Stimulated activated CD4-positive, alpha-beta T cell treated with anti-CD3 and anti-CD28 coated beads, TNF-alpha, amount 100 ng/mL, for 1 hour (primary cell): ENCODE measurements around the gene NLGN1.

Source experiments
- DNase-seq, 3 donors: peaks; one replicate each; pipeline ENCODE4 v3.0.0-alpha.2; 2020; ENCODE audit warnings: low read depth in 3 of 3, low spot score in 1 of 3

The NLGN1 gene

DNA sequence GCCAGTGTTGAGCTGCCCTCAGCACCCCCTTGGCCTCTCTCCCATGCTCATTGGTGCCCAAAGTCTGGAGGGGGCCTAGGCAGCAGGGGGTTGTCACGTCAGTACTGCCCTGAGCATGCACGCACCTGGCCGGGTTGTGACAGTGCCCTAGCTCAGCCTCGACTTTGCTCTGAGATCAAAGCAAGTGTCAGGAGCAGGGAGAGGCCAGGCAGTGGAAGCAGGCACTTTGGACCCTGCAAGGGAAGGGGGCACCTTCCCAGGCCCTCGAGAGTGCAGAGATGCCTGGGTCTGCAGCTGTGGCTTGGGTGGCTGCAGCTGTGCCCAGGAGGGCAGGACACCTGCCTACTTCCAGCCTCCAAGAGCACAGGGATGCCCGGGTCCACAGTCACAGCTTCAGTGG is 561.3 kb downstream of the NLGN1 start:
- DNase-seq, result no peak

DNA sequence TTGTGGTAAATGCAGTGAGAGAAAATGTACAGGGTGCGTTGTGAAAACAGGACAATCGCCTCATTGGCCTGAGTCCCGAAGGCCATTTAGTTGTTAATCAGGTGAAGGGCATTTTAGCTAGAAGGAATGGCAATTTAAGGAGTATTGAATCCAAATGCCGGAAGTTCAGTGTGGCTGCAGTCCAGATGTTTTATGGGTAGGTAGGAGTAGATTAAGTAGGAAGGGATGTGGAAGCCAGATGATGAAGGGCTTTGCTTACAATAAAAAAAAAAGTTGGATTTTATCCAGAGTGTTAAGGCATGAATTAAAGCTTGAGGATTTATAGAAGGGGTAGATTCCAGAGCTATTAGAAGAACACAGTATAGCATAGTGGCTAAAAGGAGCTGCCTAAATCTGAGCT is 572.7 kb downstream of the NLGN1 start:
- no peak for DNase-seq

DNA sequence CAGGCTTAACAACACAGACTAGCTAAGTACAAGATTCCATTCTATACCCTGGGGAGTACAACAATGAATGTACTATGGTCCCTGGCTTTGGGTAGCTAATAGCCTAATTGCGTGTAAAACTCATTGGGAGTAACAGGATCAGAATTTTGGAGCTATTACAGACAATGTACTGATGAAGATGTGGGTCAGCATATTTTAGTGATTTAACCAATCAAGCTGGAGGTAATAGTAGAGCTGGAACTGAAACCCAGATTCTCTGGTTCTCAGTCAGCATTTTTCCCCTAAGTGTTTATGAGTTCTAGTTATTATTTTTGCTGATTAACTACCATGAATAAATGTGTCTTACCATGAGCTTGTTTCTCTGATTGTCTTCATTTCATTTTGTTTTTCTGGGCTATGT is 578.7 kb downstream of the NLGN1 start:
- no peak for DNase-seq

DNA sequence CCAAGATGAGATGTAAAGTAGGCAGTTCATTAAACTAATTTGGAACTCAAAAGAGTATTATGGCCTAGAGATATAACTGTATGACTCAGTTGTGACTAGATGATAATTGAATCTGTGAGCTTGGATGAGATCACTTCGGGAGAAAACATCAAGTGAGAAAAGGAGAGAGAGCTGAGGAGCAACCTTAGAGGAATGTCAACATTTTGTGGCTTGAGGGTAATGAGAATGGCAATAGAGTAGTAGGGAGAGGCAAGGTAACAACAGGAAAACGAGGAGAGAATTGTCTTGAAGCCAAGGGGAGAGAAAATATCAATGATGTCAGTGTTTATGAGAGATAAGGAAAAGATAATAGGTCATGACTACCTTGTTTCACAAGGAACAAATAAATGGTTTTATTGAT is 580.2 kb downstream of the NLGN1 start:
- DNase-seq, result no peak

DNA sequence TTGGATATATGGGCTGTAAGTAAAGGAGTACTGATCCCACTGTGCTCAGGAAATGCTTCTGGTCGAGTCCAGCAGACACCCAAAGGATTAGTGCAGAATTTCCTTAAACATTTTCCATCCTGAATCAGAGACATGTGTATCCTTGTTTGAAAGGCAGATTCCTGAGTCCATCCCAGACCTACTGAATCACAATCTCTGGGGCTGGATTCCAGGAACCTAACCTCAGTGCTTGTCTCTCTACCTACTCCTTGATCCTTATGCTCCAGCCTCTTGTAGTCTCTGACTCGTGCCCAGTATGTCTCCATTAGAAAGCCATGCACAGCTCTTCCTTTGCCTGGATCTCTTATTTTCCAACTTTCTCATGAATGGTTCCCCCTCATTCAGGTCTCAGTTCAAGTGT is 585.8 kb downstream of the NLGN1 start:
- DNase-seq, result no peak

DNA sequence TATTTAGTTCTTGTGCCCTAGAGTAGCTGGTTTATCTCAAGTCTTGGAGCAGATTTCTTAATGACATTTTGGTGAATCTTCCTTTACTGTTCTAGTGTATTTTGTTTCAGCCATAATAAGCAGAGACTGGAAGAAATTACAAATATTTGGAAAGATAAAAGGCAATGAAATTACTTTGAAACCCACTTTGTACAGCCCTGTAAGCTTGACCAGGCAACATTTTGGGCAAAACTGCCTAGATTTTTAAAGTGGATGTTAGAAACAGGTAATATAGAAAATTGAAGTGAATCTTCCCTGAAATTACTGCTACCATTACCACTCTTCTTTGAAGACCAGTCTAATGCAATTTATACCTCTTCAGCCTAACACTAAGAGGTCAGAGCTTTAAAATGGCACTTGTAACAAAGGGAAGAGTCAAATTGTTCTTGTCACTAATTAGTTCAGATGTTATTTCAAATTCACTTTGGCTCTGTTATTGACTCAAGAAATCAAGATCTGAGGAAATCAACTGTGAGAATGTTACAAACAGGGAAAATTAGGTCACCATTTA is 589.4 kb downstream of the NLGN1 start:
- DNase-seq, result no peak

DNA sequence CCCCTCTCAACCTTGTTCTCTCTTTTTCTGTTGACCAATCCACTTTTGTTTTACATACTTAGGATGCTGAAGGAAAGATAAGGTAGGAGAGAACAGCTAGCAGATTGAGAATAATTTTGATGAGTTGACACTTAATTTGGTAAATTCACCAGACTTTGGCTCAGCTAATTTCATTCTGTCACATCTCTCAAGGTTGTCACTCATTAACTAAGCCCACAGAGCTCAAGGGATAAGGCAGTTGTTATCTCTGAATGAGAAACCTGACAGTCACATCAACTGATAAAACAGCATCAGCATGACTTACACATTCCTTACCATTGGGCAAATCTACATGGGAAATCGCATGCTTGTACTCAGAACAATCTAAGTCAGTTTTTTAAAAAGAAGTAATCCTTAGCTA is 591.4 kb downstream of the NLGN1 start:
- no peak for DNase-seq

DNA sequence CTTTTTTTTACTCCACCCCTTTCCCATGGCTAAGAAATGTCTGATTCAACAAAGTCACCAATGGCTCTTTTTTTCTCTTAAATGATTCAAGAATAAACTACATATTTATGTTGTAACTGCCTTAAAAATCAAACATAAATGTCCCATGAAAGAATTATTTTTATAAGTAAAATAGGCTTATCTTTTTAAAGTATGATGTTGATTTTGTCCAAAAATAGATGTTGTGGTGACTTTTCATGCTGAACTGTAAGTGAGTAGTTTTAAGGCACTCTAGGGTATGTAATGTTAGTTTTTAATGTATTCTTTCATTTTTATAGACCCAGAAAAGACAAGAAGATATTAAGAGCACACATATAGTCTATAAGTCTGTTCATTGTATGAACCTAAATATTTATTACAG is 594.9 kb downstream of the NLGN1 start:
- no peak for DNase-seq

DNA sequence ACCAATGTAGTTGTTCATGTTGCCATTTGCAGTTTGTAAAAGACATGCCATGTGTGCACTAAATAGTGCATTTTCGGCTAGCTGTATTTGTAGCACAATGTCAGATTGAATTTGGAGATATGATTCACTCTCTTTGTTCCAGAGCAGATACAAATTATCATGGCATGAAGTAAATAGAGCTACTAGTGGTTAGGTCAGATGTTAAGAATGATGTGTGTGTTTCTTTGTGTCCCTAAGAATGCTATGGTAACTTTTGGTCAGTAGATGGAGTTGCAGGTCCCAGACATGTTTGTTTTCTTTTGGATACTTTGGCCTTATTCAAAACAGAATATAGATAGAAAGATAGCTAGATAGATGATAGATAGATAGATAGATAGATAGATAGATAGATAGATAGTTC is 595.8 kb downstream of the NLGN1 start:
- no peak for DNase-seq

DNA sequence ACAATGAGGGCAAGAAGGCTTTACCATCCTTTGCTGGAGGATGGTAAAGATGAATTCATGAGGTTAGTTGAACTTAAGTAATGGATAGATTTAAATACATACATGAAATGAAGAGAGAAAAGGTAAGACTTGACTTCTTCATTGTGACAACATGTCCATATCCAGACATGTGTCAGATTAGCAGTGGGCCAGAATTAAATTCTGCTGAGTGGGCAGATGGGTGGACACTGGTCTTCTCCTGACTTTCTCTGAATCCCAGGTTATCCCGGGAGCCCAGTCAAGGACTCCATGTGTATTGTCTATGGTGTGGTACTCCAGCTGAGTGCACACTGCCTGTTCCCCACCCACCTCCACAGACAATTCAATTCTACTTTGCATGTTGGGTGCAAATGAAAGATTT is 603.1 kb downstream of the NLGN1 start:
- no peak for DNase-seq

DNA sequence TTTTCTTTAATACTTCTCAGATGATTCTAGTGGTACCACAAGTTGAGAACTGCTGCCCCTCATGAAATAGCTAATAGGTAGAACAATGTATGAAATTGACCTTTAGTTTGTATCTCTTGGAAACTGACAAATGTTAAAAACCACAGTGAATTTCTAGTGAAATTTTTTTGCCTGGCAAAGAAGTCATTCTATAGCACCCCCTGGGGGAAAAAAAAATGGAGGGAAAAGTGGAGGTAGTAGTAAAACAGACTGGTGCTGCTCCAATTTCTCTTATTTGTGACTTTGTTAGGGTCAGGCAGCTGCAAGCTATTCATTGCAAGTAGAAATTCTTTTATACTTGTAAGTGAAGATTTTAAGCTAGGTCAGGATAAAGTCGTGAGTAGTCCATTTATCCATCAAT is 605.0 kb downstream of the NLGN1 start:
- no peak for DNase-seq

DNA sequence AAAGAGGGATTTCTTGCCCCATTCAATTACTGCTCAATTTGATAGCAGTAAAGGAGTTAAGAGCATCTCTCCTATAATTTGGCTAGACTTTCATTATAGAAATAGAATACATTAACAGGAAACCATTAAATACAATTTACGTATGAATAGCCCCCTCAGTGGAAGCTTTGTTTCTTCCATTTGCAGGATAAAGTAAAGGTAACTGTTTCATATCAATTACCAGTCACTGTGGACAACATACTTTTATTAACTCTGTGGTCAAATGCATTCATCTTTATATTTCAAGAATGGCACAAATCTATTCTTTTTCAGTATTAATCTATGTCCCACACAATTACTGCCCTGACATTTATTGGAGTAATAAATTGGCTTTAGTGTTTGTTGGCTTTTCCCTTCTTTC is 613.4 kb downstream of the NLGN1 start:
- no peak for DNase-seq

DNA sequence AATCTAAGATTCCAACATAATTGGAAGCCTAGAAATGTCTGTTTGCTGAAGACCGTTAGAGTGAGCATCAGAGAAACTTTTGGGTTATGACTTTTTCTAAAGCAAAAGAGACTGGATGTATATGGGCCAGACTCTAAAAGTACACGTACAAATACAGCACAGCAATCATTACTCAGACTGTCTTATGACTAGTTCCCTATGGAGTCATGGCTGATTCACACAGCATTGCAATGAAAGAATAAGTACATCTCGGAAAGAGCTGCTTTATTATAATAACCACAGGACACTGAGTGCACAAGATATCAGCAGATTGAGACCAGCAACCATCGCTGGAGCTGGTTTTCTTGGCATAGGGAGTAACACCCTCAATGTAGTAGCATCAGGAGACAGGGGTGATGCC is 618.6 kb downstream of the NLGN1 start:
- no peak for DNase-seq

DNA sequence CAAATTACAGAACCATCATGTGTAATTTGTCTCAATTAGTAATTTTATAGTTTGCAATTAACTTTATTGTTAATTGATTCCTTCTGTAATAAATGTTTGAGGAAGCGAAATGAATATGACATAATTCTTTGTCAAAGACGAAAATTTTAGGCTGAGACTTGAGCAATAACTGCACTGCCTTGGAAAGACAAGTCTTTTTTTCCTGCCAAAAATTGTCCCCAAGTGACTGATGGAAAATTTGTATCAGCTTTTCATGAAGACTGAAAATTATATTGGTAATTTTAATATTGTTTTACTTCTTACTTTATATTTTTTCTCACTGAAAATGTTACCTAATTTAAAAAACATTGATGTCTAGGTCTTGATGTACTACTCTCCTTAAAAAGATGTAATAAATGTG is 622.6 kb downstream of the NLGN1 start:
- no peak for DNase-seq

DNA sequence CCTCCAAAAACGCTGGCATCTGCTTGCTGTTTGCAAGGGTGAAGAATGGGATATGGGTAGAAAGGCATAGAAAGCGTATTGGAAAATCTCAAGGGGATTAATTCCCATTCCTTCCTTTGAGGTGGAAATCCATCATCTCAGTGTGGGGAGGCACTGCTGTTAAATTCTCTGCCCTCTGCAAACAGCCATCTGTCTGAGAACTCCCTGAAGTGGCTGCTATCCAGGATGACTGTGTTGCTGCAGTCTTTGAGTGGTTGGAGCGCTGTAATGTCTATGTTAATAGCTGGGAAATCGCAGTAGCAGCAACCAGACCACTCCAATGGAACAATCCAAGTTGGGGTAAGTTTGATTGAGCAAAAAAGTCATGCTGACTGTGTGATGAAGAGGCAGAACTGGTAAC is 625.9 kb downstream of the NLGN1 start:
- DNase-seq, result no peak

DNA sequence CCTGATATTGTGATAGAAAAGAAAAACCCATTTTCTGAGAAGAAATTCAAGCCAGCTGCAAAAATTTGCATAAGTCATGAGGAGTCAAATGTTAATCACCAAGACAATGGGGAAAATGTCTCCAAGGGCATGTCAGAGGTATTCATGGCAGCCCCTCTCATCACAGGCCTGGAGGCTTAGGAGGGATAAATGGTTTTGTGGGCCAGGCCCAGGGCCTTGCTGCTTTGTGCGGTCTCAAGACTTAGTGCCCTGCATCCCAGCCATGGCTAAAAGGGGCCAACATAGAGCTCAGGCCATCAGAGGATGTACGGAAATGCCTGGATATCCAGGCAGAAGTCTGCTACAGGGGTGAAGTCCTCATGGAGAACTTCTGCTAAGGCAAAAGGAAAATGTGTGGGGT is 631.1 kb downstream of the NLGN1 start:
- DNase-seq, result no peak

DNA sequence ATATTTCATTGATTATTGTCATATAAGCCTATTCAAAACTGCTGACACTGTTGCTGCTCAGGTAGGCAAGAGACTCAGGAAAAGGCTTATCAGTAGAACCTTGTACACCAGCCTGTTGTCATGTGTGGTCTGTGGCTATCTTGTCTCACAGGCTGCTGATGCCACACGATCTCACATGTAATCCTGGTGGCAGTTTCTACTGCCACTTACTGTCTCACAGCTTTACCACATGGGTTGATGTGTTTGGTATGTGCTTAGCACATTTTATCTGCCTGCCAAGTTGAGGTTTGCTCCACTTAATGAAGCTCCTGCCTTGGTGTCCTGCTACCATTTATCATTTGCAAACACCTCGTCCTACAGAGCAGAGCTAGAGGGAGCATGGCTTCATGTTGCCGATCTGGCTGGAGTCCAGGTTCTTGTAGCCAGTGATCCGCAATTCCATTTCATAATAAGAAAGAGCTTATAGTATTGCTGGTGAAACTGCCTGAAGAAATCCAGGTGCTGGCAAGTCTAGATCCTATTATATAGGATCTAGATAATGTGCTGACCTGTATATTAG is 637.9 kb downstream of the NLGN1 start:
- no peak for DNase-seq

DNA sequence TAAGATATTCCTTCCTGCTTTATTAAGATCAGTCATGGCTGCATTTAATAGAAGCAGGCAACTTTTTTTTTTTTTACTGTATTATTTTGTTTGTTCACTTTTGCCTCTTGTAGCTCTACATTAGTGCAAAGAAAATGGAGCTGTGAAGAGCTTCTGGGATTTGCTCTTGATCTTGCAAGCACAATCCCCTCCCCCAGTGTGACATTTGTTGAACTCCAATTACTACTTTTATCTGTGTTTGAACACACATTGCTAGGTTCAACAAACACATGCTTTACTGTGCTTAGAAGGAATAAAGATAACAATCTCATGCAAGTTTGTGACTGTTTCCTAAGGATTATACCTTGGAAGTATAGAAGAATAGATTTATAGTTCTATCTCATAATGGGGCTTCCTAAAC is 648.8 kb downstream of the NLGN1 start:
- DNase-seq, result no peak

DNA sequence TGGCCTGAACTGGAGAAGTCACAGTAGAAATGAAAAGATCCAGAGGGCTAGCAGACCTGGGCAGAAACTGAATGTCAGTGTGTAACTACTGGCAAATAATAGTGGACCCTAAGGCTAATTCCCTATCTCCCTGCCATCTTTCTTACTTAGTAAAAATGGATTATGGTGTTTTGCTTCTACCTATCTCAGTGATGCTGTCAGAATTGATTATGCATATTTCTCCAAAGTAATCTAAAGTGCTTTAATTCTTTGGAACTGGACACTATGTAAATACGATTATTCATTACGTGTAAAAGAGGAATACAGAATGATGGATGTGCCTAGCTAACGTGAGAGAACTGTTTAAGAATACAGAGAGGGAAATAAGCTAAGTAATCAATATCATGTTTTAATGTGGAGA is 651.9 kb downstream of the NLGN1 start:
- no peak for DNase-seq

DNA sequence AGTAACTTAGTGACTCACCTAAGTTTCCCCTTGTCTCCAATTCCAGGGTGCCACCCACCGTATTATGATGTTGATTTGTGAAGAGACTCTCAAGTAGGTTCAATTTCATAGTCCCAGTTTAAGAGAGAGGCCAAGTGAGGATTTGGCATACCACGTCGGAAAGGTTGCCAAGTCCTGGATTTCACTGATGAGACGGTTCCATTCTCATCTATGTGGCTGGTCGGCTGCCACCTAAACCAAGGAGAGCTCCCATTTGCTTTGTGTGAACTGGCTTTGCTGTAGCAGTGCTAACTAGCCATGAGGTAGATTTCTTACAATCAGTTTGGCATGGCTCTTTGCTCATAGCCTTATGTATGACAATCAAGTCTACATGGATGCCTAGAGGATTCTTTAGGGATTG is 653.6 kb downstream of the NLGN1 start:
- DNase-seq, result no peak

DNA sequence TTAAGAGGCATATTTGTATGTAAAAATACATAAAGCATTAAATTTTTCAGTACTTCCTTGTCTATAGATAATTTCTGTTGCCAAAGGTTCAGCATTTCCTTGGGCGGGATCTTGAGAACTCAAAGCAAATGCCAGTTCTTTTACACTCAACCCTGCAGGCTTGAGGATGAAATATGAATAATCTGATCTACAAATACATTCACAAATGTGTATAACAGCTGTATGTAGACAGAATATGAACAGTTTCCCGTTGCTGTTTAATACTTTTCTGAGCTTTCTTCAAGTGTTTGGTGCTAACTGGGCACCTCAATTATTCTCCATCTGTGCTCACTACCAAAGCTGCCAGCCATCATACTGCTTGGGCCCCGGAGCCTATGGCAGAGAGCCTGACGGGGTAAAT is 661.3 kb downstream of the NLGN1 start:
- DNase-seq, result no peak

DNA sequence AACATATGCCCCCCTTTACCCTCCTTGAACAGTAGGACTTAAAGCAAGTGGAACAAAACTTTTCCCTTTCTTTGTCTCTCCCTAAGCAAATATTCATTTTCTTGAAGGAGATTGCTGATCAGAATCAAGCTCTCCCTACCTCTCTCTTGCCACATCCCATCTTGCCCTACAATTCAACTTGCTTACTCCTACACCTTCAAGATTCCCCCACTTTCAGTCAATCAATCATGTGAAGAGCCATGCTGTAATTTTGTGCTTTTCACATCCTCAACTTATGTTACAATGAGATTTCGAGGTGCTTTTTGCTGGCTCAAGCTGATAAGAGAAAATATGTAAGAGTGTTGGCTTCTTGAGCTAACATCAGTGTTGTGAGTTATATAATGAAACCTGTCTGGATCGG is 662.9 kb downstream of the NLGN1 start:
- no peak for DNase-seq

DNA sequence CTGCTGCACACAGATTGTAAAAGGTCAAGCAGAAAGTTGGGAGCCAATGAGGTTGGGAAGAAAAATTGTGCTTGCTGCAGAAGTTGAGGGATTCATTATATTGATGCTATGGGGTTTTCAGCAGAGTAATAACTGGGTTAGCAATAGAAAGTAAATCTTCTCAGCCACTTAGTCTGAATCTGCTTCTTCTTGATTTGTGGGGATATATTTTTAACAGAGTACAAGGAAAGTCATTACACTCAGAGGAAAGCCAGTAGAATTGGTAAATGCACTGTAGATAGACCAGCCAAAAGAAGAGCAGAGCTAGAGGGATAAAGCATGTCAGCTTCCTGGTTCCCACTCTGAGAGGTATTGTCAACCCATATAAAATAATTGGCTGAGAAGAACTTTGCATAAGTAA is 663.6 kb downstream of the NLGN1 start:
- no peak for DNase-seq

DNA sequence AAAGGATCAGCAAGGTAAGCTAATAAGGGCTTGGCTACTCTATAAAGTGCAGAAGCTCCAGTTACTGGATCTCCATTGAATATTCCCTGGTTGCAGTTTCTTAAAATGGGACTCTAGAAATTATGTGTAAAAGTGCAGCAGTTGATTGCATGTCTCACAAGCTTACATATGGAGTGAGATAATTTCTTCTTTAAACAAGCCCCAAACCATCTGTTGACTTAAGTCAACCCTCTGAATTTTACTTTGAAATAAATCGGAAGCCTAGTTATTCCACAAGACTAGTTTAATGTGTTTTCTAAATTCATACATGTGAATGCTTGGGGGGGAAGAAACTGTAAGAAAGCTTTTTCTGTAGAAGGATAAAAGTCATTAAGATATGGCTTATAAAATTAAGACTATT is 664.2 kb downstream of the NLGN1 start:
- DNase-seq, result no peak
